Fibroblast of the conjunctiva (primary cell): ENCODE results near the gene THADA.
"Not testable (repeated sequence)": the region's sequence is repeated elsewhere in the genome, so short reads cannot be mapped to it uniquely, and the experiment has no call there.

Source experiments
- DNase-seq: peaks from one replicate; pipeline ENCODE4 v3.0.0-alpha.2; 2010; ENCODE audit warnings: low read depth

THADA gene

DNA sequence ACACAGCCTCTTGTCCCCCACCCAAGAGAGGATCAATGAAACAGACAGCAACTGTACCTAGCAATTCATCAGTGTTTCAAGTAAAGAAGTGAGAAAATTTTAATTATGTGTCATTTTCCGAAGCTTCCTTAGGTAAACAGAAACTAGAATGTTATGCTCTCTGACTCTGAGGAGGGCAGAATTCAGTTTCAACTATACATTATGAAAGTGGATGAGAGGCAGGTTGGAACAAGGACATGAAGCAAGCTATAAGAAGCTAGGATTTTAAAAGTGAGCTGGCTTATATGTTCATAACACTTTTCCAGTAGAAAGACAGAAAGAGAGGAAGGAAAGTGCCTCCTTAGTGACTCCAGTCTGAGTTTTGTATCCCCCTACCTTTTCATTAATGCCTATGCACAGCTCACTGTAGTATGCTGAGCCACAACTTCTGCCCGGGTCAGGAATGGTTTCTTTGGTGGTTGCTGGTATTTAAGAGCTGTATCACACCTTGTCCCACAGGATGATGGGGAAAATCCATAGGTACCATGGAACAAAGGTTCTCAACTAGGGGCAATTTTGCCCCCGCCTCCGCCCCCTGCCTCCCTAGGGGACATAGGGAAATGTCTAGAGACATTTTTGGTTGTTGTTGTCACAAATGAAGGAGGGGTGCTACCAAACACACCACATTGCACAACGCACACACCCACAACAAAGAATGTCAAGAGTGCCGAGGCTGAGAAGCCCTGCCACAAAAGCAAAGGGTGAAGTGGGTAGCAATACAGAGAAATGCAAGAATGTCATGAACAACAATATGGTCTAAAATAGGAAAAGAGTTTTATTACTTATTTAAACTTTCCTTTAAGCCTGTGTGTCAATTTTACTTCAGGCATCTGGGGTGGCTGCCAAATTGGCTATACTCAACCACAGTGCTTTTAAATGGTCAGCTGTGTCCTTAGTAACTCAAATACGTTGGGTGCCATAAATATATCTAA is 208.5 kb downstream of the THADA start:
- DNase-seq: no peak

GRCh38 chr2:43386679-43387078 is 209.2 kb downstream of the THADA start:
- DNase-seq: not testable (repeated sequence)

- DNase-seq: no peak
Observed at GRCh38 chr2:43384143-43384542, 211.7 kb downstream of the THADA start.

GRCh38 chr2:43383533-43383932 is 212.3 kb downstream of the THADA start:
- DNase-seq: no peak

GRCh38 chr2:43379494-43379893 is 216.3 kb downstream of the THADA start:
- no peak for DNase-seq

GRCh38 chr2:43377327-43377726 is 218.5 kb downstream of the THADA start:
- DNase-seq: no peak

- no peak for DNase-seq
Observed at GRCh38 chr2:43376523-43377198, 219.2 kb downstream of the THADA start.

DNA sequence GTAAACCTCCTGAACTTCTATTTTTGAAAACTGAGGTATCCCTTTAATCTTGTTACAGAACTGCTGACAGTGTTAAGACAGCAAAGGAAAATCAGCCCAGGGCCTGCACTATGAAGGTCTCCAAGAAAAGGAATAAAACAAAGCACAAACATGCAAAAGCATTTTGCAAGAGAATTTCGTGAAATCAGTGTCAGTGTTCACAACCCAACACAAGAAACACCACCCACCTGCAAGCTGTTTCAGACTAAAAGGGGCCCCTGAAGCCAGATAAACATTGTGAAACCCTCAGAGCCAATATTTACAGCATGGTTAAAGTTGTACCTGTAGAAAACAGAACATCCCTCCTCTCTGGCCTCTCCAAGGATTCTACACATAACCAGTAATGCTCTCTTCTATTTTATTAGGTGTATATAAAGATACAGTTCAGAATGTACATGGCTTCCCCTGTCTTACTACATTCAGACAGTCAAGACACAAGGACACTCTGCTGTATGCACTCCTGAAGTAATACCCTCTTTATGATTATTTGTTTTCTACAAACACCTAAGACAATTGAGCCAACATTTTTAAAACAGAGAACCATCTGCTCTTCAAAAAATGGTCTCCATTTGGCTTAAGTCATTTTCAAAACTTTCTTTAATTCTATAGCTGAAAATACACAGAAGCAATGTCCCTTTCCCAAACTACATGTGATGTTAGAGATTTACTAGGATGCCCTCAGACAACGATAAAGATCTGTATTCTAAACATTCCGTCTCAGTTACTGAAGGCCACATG is 219.9 kb downstream of the THADA start:
- DNase-seq: no peak

GRCh38 chr2:43372416-43373081 is 223.3 kb downstream of the THADA start:
- no peak for DNase-seq

GRCh38 chr2:43370705-43371104 is 225.1 kb downstream of the THADA start:
- DNase-seq: no peak

GRCh38 chr2:43370146-43370545 is 225.7 kb downstream of the THADA start:
- no peak for DNase-seq

- no peak for DNase-seq
Observed at GRCh38 chr2:43368483-43369385, 227.1 kb downstream of the THADA start.

GRCh38 chr2:43367012-43367782 is 228.6 kb downstream of the THADA start:
- no peak for DNase-seq

DNA sequence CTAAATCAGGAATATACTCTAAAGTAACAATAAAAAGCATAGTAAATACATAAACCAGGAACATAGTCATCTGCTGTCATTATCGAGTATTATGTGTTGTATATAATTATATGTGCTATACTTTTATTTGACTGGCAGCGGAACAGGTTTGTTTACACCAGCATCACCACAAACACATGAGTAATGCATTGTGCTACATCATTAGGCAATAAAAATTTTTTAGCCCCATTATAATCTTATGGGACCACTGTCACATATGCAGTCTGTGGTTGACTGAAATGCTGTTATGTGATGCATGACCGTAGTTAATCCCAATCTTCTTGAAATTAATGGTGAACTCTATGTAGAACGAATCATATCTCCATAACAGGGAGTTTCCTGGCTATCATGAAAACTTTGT is 232.7 kb downstream of the THADA start:
- DNase-seq: no peak

DNA sequence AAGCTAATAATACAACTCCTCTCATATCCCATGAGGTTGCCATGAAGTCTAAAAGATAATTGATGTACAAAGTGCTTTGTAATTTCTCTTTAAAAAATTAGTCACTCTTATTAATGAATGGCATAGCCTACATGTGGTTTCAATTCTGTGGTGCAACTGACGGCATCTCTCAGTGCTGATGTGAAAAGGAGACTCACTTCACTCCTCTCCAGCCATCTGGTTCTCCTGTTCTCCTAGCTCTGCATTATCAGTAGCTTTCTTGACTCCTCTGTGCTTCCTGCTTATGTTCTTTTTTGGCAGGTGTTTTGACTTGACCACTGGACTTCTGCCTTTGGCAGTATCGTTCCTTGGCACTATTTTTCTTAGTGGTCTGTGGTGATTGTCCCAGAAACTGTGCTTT is 234.6 kb downstream of the THADA start:
- DNase-seq: peak; percentile 18

DNA sequence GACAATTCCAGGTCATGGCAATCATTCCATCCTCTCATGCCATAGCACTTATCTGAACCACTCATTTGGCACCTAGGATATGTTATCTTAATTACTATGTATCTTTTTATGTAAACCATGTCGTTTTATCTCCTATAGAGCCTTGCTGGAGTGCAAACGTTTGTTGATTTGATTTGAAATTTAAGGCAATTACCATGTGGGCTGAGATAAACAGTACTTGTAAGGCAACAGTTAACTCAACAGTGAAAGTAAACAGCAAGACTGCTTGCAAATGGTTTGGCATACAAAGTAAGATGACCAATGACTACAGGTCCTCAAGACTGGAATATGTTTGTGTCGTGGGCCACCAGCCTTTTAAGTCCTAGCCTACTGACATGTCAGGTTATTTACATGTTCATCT is 235.7 kb downstream of the THADA start:
- DNase-seq: no peak

- DNase-seq: no peak
Observed at GRCh38 chr2:43358410-43359201, 237.2 kb downstream of the THADA start.

- DNase-seq: no peak
Observed at GRCh38 chr2:43356774-43357173, 239.1 kb downstream of the THADA start.

DNA sequence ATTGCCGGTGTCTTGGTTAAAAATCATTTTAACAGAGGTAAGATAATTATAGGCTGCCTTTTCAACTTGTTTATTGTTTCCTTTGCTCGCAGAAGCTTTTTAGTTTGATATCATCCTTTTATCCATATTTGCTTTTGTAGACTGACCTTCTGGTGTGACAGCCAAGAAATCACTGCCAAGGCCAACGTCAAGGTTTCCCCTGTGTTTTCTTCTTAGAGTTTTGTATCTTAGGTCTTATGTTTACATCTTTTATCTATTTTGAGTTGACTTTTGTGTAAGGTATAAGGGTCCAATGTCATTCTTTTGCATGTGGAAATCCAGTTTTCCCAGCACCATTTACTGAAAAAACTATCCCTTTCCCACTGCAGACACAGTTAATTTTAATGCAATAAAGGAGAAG is 240.4 kb downstream of the THADA start:
- DNase-seq: no peak
